K562 (cell line): ENCODE data around the gene LRRC8E. TPM values are rescaled to one million over a fixed set of nuclear protein-coding genes. Genes with fewer than 3 reads are reported as not detected.

Source experiments
- ARID2 ChIP-seq: fragments of 450-650 bp; IDR thresholded peaks from 2 replicates; pipeline ENCODE4 v1.6.1; 2017; ENCODE audit warnings: antibody characterized with exemption, mild to moderate bottlenecking
- CBX3 ChIP-seq, 2 experiments: IDR thresholded peaks; 1 replicate in 1 of 2; 2 replicates in 1 of 2; pipeline ENCODE4 v1.6.1; 2012; ENCODE audit warnings: inconsistent platforms in 2 of 2, low read length in 2 of 2, borderline replicate concordance in 1 of 2, control low read depth in 1 of 2
- GABPB1 ChIP-seq: sonication (generic); formaldehyde crosslinking; IDR thresholded peaks from 2 replicates; pipeline ENCODE4 v1.8.0; 2022; ENCODE audit warnings: mild to moderate bottlenecking, missing genetic modification reagents
- GATA2 ChIP-seq: sonication (generic); formaldehyde crosslinking; IDR thresholded peaks from 2 replicates; pipeline ENCODE4 v1.4.0; 2020; ENCODE audit warnings: mild to moderate bottlenecking, missing genetic modification reagents
- HBP1 ChIP-seq: fragments of 450-650 bp; formaldehyde crosslinking; IDR thresholded peaks from 2 replicates; pipeline ENCODE4 v1.4.0; 2022; ENCODE audit warnings: missing genetic modification characterization
- HDAC3 ChIP-seq: fragments of 450-650 bp; IDR thresholded peaks from 2 replicates; pipeline ENCODE4 v1.6.1; 2018; ENCODE audit warnings: borderline replicate concordance, mild to moderate bottlenecking, moderate library complexity; ENCODE audit not compliant: partially characterized antibody
- HDGF ChIP-seq: fragments of 450-650 bp; IDR thresholded peaks from 2 replicates; pipeline ENCODE4 v1.6.1; 2016
- KDM4B ChIP-seq, 2 experiments: fragments of 450-650 bp in 1 of 2; sonication (generic) in 1 of 2; IDR thresholded peaks; 2 replicates each; pipeline ENCODE4 v1.6.1; 2016 to 2017; ENCODE audit warnings: borderline replicate concordance in 2 of 2, antibody characterized with exemption in 1 of 2, low read depth in 1 of 2, mild to moderate bottlenecking in 1 of 2
- LCOR ChIP-seq: sonication (generic); formaldehyde crosslinking; IDR thresholded peaks from 2 replicates; pipeline ENCODE4 v1.8.0; 2022; ENCODE audit warnings: mild to moderate bottlenecking, missing genetic modification reagents
- MAX ChIP-seq: sonication (generic); formaldehyde crosslinking; IDR thresholded peaks from 2 replicates; pipeline ENCODE4 v1.9.0; 2022; ENCODE audit warnings: mild to moderate bottlenecking, missing genetic modification reagents
- MCM5 ChIP-seq: fragments of 450-650 bp; IDR thresholded peaks from 2 replicates; pipeline ENCODE4 v1.6.1; 2016; ENCODE audit warnings: low read depth
- RNF2 ChIP-seq: sonication (generic); IDR thresholded peaks from 2 replicates; pipeline ENCODE4 v1.6.1; 2016
- TOE1 ChIP-seq, 2 experiments: fragments of 450-650 bp in 1 of 2; sonication (generic) in 1 of 2; formaldehyde crosslinking in 1 of 2; IDR thresholded peaks; 2 replicates each; pipeline versions ENCODE4 v1.7.1 to v1.8.0; 2016 to 2022; ENCODE audit warnings: borderline replicate concordance in 2 of 2, mild to moderate bottlenecking in 2 of 2, antibody characterized with exemption in 1 of 2, inconsistent platforms in 1 of 2, low read depth in 1 of 2, missing genetic modification reagents in 1 of 2, moderate library complexity in 1 of 2
- ZBTB2 ChIP-seq: fragments of 450-650 bp; IDR thresholded peaks from 2 replicates; pipeline ENCODE4 v1.6.1; 2016; ENCODE audit warnings: antibody characterized with exemption
- ZNF347 ChIP-seq: fragments of 450-650 bp; formaldehyde crosslinking; IDR thresholded peaks from 2 replicates; pipeline ENCODE4 v1.4.0; 2020; ENCODE audit warnings: low read depth, mild to moderate bottlenecking, moderate library complexity
- ZNF398 ChIP-seq: fragments of 250-450 bp; sonication (Bioruptor Pico); IDR thresholded peaks from 2 replicates; pipeline ENCODE4 v1.8.0; 2021; ENCODE audit warnings: moderate library complexity, mild to moderate bottlenecking, inconsistent platforms
- ZNF592 ChIP-seq: fragments of 450-650 bp; IDR thresholded peaks from 2 replicates; pipeline ENCODE4 v1.6.1; 2017; ENCODE audit warnings: antibody characterized with exemption, mild to moderate bottlenecking
- ZNF668 ChIP-seq: fragments of 250-450 bp; sonication (Bioruptor Pico); IDR thresholded peaks from 2 replicates; pipeline ENCODE4 v1.8.0; 2022; ENCODE audit warnings: mild to moderate bottlenecking, inconsistent platforms
- polyA plus RNA-seq, 8 experiments: library from polyadenylated mRNA; depleted of rRNA in 4 of 8; stranded (reverse) in 5 of 8; unstranded in 3 of 8; fragments of >200 nt; fragmentation: Nextera tagmentation in 2 of 8; fragmentation: Illumina TruSeq in 1 of 8; extraction: Ambion mirVana in 2 of 8; extraction: Trizol in 1 of 8; gene quantifications; 2 replicates each; pipeline versions ENCODE4 v1.2.1 to v1.2.3, GENCODE V29; 2011 to 2014; ENCODE audit warnings: inconsistent platforms in 1 of 8, missing spikeins in 1 of 8
- total RNA-seq, 7 experiments: library from RNA; depleted of rRNA in 6 of 7; stranded (reverse); fragments of >200 nt in 6 of 7; fragmentation: Illumina TruSeq in 2 of 7; extraction: Trizol in 2 of 7; gene quantifications; 2 replicates each; pipeline versions ENCODE4 v1.2.1 to v1.2.3, GENCODE V29; 2011 to 2021; ENCODE audit warnings: low replicate concordance in 1 of 7

Gene LRRC8E
- total and polyA plus RNA-seq, 9 of the 15 experiments (the other 6 are each of a cell fraction or from before 2014, with no cell fraction given) = 0.08 to 5.7 (median 3.5) TPM; not detected in 1

- TF ChIP-seq TOE1 (IDR thresholded peaks at IDR 0.05; ENCODE audit: borderline replicate concordance) (peak; percentile 44; the same call in 1 of the 2 replicates), TOE1 (CRISPR knock-in tag; IDR thresholded peaks at IDR 0.05; ENCODE audit: borderline replicate concordance, low read depth) (no peak), GATA2 (CRISPR knock-in tag) (no peak), ZNF668 (no peak), ZNF592 (no peak), MAX (CRISPR knock-in tag) (peak; percentile 52), MCM5 (no peak), HBP1 (no peak), RNF2 (no peak), GABPB1 (CRISPR knock-in tag) (peak; percentile 68; the same call in 1 of the 2 replicates), KDM4B (IDR thresholded peaks at IDR 0.05; ENCODE audit: borderline replicate concordance in 2 of 2, low read depth in 1 of 2) (no peak), CBX3 (IDR thresholded peaks at IDR 0.05; ENCODE audit: borderline replicate concordance in 1 of 2, low read length in 2 of 2) (no peak), LCOR (CRISPR knock-in tag) (peak; percentile 39; the same call in 1 of the 2 replicates), HDAC3 (no peak), ZNF347 (no peak), ZNF398 (CRISPR knock-in tag) (no peak), ZBTB2 (no peak), HDGF (peak; percentile 65), ARID2 (no peak)
Measured at GRCh38 chr19:7871437-7872305, 16.6 kb upstream of the LRRC8E start (continued).
